HepG2 (cell line): ENCODE data around the gene TUBA4A. TPM values are rescaled to one million over a fixed set of nuclear protein-coding genes. Genes with fewer than 3 reads are reported as not detected.

Experiments
- DNMT1 ChIP-seq: sonication (generic); formaldehyde crosslinking; IDR thresholded peaks from 2 replicates; pipeline ENCODE4 v1.5.1; 2020; ENCODE audit warnings: mild to moderate bottlenecking, missing genetic modification reagents
- EP300 ChIP-seq, 3 experiments: sonication (generic) in 1 of 3; formaldehyde crosslinking in 1 of 3; IDR thresholded peaks; 2 replicates each; pipeline versions ENCODE4 v1.5.1 to v1.6.1; 2011 to 2020; ENCODE audit warnings: low read depth in 2 of 3, low read length in 2 of 3, borderline replicate concordance in 1 of 3, improper control_type of control experiment in 1 of 3, mild to moderate bottlenecking in 1 of 3, missing genetic modification reagents in 1 of 3, moderate library complexity in 1 of 3
- HNRNPUL1 ChIP-seq: fragments of 200-400 bp; formaldehyde crosslinking; IDR thresholded peaks from 2 replicates; pipeline ENCODE4 v1.6.1; 2017; ENCODE audit warnings: low read depth, mild to moderate bottlenecking, low read length, moderate library complexity
- POLR2G ChIP-seq: fragments of 200-400 bp; formaldehyde crosslinking; IDR thresholded peaks from 2 replicates; pipeline ENCODE4 v1.6.1; 2018; ENCODE audit warnings: mild to moderate bottlenecking, low read depth, low read length, moderate library complexity
- RXRB ChIP-seq: IDR thresholded peaks from 2 replicates; pipeline ENCODE4 v1.6.1; 2016; ENCODE audit warnings: borderline replicate concordance, missing genetic modification reagents, missing compliant biosample characterization
- SMARCC2 ChIP-seq: fragments of 450-650 bp; IDR thresholded peaks from 2 replicates; pipeline ENCODE4 v1.6.1; 2017; ENCODE audit warnings: antibody characterized with exemption, mild to moderate bottlenecking
- YEATS4 ChIP-seq: sonication (generic); formaldehyde crosslinking; IDR thresholded peaks from 2 replicates; pipeline ENCODE4 v1.4.0; 2020; ENCODE audit warnings: missing genetic modification reagents, borderline replicate concordance
- ZNF124 ChIP-seq: sonication (generic); formaldehyde crosslinking; IDR thresholded peaks from 2 replicates; pipeline ENCODE4 v1.4.0; 2020; ENCODE audit warnings: missing genetic modification reagents
- ZNF234 ChIP-seq: sonication (generic); formaldehyde crosslinking; conservative IDR thresholded peaks from 2 replicates; pipeline ENCODE4 v1.5.1; 2020; ENCODE audit warnings: mild to moderate bottlenecking, missing genetic modification reagents
- ZNF451 ChIP-seq: sonication (generic); formaldehyde crosslinking; IDR thresholded peaks from 2 replicates; pipeline ENCODE4 v1.5.0; 2020; ENCODE audit warnings: mild to moderate bottlenecking, missing genetic modification reagents
- ZNF674 ChIP-seq: sonication (generic); formaldehyde crosslinking; IDR thresholded peaks from 2 replicates; pipeline ENCODE4 v1.5.0; 2020; ENCODE audit warnings: low read depth, mild to moderate bottlenecking, missing genetic modification reagents
- ZNF709 ChIP-seq: sonication (generic); formaldehyde crosslinking; IDR thresholded peaks from 2 replicates; pipeline ENCODE4 v1.5.0; 2020; ENCODE audit warnings: mild to moderate bottlenecking, missing genetic modification reagents
- ZNF839 ChIP-seq: sonication (generic); formaldehyde crosslinking; IDR thresholded peaks from 2 replicates; pipeline ENCODE4 v1.4.0; 2020; ENCODE audit warnings: missing genetic modification reagents, mild to moderate bottlenecking, borderline replicate concordance
- ZNF841 ChIP-seq: sonication (generic); formaldehyde crosslinking; IDR thresholded peaks from 2 replicates; pipeline ENCODE4 v1.8.1; 2023; ENCODE audit warnings: missing genetic modification reagents, borderline replicate concordance
- polyA plus RNA-seq, 8 experiments: library from polyadenylated mRNA; depleted of rRNA in 3 of 8; stranded (reverse) in 7 of 8; unstranded in 1 of 8; fragments of >200 nt; fragmentation: Illumina TruSeq in 4 of 8; extraction: Trizol in 4 of 8; gene quantifications; 2 replicates each; pipeline versions ENCODE4 v1.2.1 to v1.2.3, GENCODE V29; 2011 to 2016; ENCODE audit warnings: low read depth in 4 of 8, missing spikeins in 1 of 8, mixed read lengths in 1 of 8; ENCODE audit not compliant: insufficient read depth in 1 of 8
- total RNA-seq, 5 experiments: library from RNA; depleted of rRNA; stranded (reverse); fragments of >200 nt; fragmentation: Illumina TruSeq; extraction: Trizol; gene quantifications; 2 replicates each; pipeline ENCODE4 v1.2.3, GENCODE V29; 2016; ENCODE audit warnings: low read depth in 1 of 5
- TF ChIP-seq, protein P1 (sequence below): IDR thresholded peaks from 2 replicates; pipeline ENCODE4 v1.6.1; 2016; ENCODE audit warnings: mild to moderate bottlenecking
- TF ChIP-seq, protein P2 (sequence below): sonication (generic); formaldehyde crosslinking; IDR thresholded peaks from 2 replicates; pipeline ENCODE4 v1.8.0; 2022; ENCODE audit warnings: low read depth, missing genetic modification reagents
- TF ChIP-seq, protein P3 (sequence below): sonication (generic); formaldehyde crosslinking; IDR thresholded peaks from 2 replicates; pipeline ENCODE4; 2020; ENCODE audit warnings: missing genetic modification reagents, mild to moderate bottlenecking, borderline replicate concordance
- TF ChIP-seq, protein P4 (sequence below): sonication (generic); formaldehyde crosslinking; IDR thresholded peaks from 2 replicates; pipeline ENCODE4 v1.4.0; 2020; ENCODE audit warnings: mild to moderate bottlenecking, missing genetic modification reagents
- TF ChIP-seq, protein P5 (sequence below), 2 experiments: fragments of 450-650 bp in 1 of 2; sonication (generic) in 1 of 2; formaldehyde crosslinking; IDR thresholded peaks; 2 replicates each; pipeline versions ENCODE4 v1.5.0 to v1.8.0; 2020 to 2022; ENCODE audit warnings: mild to moderate bottlenecking in 1 of 2, missing genetic modification reagents in 1 of 2

TUBA4A gene
- total and polyA plus RNA-seq, 2 of the 13 experiments (the other 11 are each of a cell fraction or from before 2014, with no cell fraction given): 1.3 to 12.7 TPM

- TF ChIP-seq, protein P1, sequence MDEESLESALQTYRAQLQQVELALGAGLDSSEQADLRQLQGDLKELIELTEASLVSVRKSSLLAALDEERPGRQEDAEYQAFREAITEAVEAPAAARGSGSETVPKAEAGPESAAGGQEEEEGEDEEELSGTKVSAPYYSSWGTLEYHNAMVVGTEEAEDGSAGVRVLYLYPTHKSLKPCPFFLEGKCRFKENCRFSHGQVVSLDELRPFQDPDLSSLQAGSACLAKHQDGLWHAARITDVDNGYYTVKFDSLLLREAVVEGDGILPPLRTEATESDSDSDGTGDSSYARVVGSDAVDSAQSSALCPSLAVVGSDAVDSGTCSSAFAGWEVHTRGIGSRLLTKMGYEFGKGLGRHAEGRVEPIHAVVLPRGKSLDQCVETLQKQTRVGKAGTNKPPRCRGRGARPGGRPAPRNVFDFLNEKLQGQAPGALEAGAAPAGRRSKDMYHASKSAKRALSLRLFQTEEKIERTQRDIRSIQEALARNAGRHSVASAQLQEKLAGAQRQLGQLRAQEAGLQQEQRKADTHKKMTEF (CRISPR knock-in tag): peak; percentile 96
- TF ChIP-seq ZNF841 (CRISPR knock-in tag): no peak
- no peak for TF ChIP-seq SMARCC2
- TF ChIP-seq YEATS4 (CRISPR knock-in tag): peak; percentile 95
- TF ChIP-seq HNRNPUL1: no peak
- TF ChIP-seq ZNF124 (CRISPR knock-in tag): peak; percentile 82
- TF ChIP-seq, protein P2, sequence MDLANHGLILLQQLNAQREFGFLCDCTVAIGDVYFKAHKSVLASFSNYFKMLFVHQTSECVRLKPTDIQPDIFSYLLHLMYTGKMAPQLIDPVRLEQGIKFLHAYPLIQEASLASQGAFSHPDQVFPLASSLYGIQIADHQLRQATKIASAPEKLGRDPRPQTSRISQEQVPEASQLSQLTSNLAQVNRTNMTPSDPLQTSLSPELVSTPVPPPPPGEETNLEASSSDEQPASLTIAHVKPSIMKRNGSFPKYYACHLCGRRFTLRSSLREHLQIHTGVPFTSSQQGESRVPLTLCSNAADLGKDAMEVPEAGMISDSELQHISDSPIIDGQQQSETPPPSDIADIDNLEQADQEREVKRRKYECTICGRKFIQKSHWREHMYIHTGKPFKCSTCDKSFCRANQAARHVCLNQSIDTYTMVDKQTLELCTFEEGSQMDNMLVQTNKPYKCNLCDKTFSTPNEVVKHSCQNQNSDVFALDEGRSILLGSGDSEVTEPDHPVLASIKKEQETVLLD (CRISPR knock-in tag): no peak
- peak; percentile 98 for TF ChIP-seq DNMT1 (CRISPR knock-in tag)
- TF ChIP-seq, protein P3, sequence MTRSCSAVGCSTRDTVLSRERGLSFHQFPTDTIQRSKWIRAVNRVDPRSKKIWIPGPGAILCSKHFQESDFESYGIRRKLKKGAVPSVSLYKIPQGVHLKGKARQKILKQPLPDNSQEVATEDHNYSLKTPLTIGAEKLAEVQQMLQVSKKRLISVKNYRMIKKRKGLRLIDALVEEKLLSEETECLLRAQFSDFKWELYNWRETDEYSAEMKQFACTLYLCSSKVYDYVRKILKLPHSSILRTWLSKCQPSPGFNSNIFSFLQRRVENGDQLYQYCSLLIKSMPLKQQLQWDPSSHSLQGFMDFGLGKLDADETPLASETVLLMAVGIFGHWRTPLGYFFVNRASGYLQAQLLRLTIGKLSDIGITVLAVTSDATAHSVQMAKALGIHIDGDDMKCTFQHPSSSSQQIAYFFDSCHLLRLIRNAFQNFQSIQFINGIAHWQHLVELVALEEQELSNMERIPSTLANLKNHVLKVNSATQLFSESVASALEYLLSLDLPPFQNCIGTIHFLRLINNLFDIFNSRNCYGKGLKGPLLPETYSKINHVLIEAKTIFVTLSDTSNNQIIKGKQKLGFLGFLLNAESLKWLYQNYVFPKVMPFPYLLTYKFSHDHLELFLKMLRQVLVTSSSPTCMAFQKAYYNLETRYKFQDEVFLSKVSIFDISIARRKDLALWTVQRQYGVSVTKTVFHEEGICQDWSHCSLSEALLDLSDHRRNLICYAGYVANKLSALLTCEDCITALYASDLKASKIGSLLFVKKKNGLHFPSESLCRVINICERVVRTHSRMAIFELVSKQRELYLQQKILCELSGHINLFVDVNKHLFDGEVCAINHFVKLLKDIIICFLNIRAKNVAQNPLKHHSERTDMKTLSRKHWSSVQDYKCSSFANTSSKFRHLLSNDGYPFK (CRISPR knock-in tag): no peak; the same call in 1 of the 2 replicates
- TF ChIP-seq RXRB (CRISPR knock-in tag): peak; percentile 73
- TF ChIP-seq ZNF709 (CRISPR knock-in tag): peak; percentile 80
- TF ChIP-seq ZNF839 (CRISPR knock-in tag): peak; percentile 76; the same call in 1 of the 2 replicates
- peak; percentile 48 to 53; a peak in 1 of 4 replicates for TF ChIP-seq EP300 (IDR thresholded peaks at IDR 0.05; ENCODE audit: low read depth in 2 of 2, low read length in 2 of 2)
- no peak for TF ChIP-seq EP300 (CRISPR knock-in tag; IDR thresholded peaks at IDR 0.05; ENCODE audit: borderline replicate concordance)
- TF ChIP-seq, protein P4, sequence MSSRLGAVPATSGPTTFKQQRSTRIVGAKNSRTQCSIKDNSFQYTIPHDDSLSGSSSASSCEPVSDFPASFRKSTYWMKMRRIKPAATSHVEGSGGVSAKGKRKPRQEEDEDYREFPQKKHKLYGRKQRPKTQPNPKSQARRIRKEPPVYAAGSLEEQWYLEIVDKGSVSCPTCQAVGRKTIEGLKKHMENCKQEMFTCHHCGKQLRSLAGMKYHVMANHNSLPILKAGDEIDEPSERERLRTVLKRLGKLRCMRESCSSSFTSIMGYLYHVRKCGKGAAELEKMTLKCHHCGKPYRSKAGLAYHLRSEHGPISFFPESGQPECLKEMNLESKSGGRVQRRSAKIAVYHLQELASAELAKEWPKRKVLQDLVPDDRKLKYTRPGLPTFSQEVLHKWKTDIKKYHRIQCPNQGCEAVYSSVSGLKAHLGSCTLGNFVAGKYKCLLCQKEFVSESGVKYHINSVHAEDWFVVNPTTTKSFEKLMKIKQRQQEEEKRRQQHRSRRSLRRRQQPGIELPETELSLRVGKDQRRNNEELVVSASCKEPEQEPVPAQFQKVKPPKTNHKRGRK: peak; percentile 96
- TF ChIP-seq ZNF674 (CRISPR knock-in tag): no peak
- 0 out of 2 replicates have a peak, but pooled peaks have one; percentile 61 for TF ChIP-seq ZNF234
- TF ChIP-seq POLR2G: peak; percentile 81
- TF ChIP-seq ZNF451 (CRISPR knock-in tag): peak; percentile 96; the same call in 1 of the 2 replicates
- TF ChIP-seq, protein P5, sequence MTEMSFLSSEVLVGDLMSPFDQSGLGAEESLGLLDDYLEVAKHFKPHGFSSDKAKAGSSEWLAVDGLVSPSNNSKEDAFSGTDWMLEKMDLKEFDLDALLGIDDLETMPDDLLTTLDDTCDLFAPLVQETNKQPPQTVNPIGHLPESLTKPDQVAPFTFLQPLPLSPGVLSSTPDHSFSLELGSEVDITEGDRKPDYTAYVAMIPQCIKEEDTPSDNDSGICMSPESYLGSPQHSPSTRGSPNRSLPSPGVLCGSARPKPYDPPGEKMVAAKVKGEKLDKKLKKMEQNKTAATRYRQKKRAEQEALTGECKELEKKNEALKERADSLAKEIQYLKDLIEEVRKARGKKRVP (CRISPR knock-in tag; IDR thresholded peaks at IDR 0.05): no peak
Observed at GRCh38 chr2:219294356-219295351, 40.9 kb upstream of the TUBA4A start (continued).
